Astrocyte of the cerebellum (primary cell): ENCODE results near the gene PCSK5.

Experiments
- DNase-seq: peaks from one replicate; pipeline ENCODE4 v3.0.0-alpha.2; 2011; ENCODE audit warnings: low read depth
- H3K4me3 ChIP-seq: 2 replicates; pipeline ENCODE4 v1.5.1; 2011; ENCODE audit warnings: mild to moderate bottlenecking, low read depth, low read length, moderate library complexity
- CTCF ChIP-seq: IDR thresholded peaks from 2 replicates; pipeline ENCODE4 v1.5.1; 2012; ENCODE audit warnings: low read length, low read depth, moderate library complexity, mild to moderate bottlenecking; ENCODE audit errors: missing control alignments
- in situ Hi-C: cut with HindIII; loops from 2 replicates; pipeline ENCODE4 v1.10.0; 2017; ENCODE audit warnings: low sequenced_read_pairs

The PCSK5 gene

DNA sequence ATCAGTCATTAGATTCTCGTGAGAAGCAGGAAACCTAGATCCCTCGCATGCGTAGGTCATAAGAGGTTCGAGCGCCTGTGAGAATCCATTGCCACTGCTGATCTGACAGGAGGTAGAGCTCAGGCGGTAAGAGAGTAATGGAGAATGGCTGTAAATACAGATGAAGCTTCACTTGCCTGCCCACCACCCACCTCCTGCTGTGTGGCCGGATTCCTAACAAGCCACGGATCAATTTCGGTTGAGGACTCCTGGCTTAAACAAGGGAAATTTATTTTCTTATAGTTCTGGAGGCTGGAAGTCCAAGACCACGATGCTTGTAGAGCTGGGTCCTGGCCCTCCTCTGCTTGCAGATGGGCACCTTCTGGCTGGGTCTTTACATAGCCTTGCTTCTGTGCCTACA lies 200.4 kb downstream of the PCSK5 start:
- peak; percentile 52 for DNase-seq
- no peak for TF ChIP-seq CTCF
- in situ Hi-C loops: no loop called here
- H3K4me3 ChIP-seq: no peak overlapping the region

- DNase-seq: no peak
- no peak overlapping the region for H3K4me3 ChIP-seq
- no peak for TF ChIP-seq CTCF
- in situ Hi-C loops: no loop called here
Measured at GRCh38 chr9:76092572-76092971, 202.1 kb downstream of the PCSK5 start.

DNA sequence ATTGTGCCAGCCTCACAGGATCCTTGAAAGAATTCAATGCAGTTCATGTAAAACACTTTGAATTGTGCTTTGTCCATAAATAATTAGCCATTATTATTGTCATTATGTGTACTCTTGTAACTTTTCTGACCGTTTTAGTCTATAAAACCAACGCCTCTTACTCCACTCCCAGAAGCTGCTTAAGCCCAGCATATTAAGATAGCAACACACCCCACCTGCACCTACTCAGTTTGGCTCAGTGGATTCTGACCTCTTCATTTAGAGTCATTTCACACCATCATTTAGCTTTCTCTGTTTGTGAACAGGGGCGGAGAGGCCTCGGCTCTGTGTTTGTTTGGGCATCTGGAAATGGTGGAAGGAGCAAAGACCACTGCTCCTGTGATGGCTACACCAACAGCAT lies 205.1 kb downstream of the PCSK5 start:
- DNase-seq: no peak
- no peak for TF ChIP-seq CTCF
- no peak overlapping the region for H3K4me3 ChIP-seq
- in situ Hi-C loops: no loop called here

DNA sequence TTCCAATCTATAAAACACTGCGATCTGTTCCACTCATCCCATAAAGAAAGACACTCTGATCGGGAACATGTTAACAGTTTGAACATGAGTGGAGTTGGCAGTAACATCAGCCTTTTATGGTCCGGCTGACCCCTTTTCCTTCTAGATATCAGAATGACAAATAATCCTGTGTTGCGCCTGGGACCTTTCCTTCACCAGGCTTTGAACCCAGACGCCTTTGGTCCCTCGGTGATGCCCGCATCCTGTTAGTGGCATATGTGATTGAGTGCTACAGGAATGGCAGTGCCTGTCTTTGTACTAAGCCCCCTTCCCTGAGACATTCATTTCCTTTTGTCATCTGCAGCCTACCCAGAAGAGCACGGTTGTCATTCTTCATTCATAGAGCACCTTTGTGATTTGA lies 209.0 kb downstream of the PCSK5 start:
- no peak for TF ChIP-seq CTCF
- H3K4me3 ChIP-seq: no peak overlapping the region
- DNase-seq: no peak
- in situ Hi-C loops: no loop called here

- no peak for DNase-seq
- H3K4me3 ChIP-seq: no peak overlapping the region
- TF ChIP-seq CTCF: no peak
- in situ Hi-C loops: no loop called here
Measured at GRCh38 chr9:76101075-76101474, 210.6 kb downstream of the PCSK5 start.

DNA sequence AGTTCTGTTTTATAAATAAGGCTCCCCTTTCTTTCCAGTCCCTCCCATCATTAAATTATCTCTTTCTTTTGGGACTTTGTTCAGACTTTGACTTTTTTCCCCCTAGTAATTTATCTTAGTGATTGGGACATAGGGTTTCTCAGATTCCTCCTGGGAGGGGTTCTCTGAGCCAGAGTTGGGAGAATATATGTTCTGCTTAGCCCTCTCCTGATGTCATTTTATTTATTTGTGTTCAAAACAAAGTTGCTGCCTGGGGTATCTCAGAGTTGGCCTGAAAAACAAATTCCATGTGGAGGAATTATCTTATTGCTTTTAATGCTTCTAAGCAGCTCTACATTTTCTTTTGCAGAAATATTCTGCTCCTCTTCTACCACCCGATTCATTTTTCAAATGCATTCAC lies 211.0 kb downstream of the PCSK5 start:
- no peak for DNase-seq

More for the DNA sequence above, 211.0 kb downstream of the PCSK5 start:
- TF ChIP-seq CTCF: no peak
- H3K4me3 ChIP-seq: no peak overlapping the region
- in situ Hi-C loops: no loop called here
